GM21367 (cell line): Measurements from ENCODE around the gene PNPLA3.

ENCODE experiments used
- ATAC-seq: cut with Tn5 transposase; IDR thresholded peaks from one replicate; pipeline ENCODE4 v1.9.1; 2021; ENCODE audit not compliant: unreplicated experiment

Gene PNPLA3

GRCh38 chr22:43955883-43956782 is 32.5 kb downstream of the PNPLA3 start:
- ATAC-seq, result no peak

GRCh38 chr22:43956805-43957463 is 33.3 kb downstream of the PNPLA3 start:
- no peak for ATAC-seq

- no peak for ATAC-seq
Observed at GRCh38 chr22:43957871-43958270, 34.3 kb downstream of the PNPLA3 start.

- no peak for ATAC-seq
Observed at GRCh38 chr22:43964314-43964857, 40.8 kb downstream of the PNPLA3 start.

GRCh38 chr22:43967069-43967468 is 43.5 kb downstream of the PNPLA3 start:
- ATAC-seq, result no peak

GRCh38 chr22:43968614-43969013 is 45.0 kb downstream of the PNPLA3 start:
- ATAC-seq, result no peak

GRCh38 chr22:43969021-43969878 is 45.6 kb downstream of the PNPLA3 start:
- ATAC-seq, result no peak

GRCh38 chr22:43969989-43970755 is 46.6 kb downstream of the PNPLA3 start:
- ATAC-seq, result no peak

- no peak for ATAC-seq
Observed at GRCh38 chr22:43971112-43971511, 47.5 kb downstream of the PNPLA3 start.

- ATAC-seq, result no peak
Observed at GRCh38 chr22:43972931-43973462, 49.4 kb downstream of the PNPLA3 start.

GRCh38 chr22:43974028-43974545 is 50.5 kb downstream of the PNPLA3 start:
- no peak for ATAC-seq

- no peak for ATAC-seq
Observed at GRCh38 chr22:43975041-43975440, 51.4 kb downstream of the PNPLA3 start.

GRCh38 chr22:43976861-43977795 is 53.5 kb downstream of the PNPLA3 start:
- no peak for ATAC-seq

GRCh38 chr22:43978558-43978957 is 55.0 kb downstream of the PNPLA3 start:
- no peak for ATAC-seq

GRCh38 chr22:43980579-43980978 is 57.0 kb downstream of the PNPLA3 start:
- no peak for ATAC-seq

GRCh38 chr22:43980996-43981395 is 57.4 kb downstream of the PNPLA3 start:
- ATAC-seq, result no peak

- no peak for ATAC-seq
Observed at GRCh38 chr22:43983808-43984207, 60.2 kb downstream of the PNPLA3 start.

GRCh38 chr22:43985532-43985931 is 61.9 kb downstream of the PNPLA3 start:
- ATAC-seq, result no peak
